ENCODE data around the gene SELENOO. TPM values are rescaled to one million over a fixed set of nuclear protein-coding genes. Genes with fewer than 3 reads are reported as not detected.
A peak's percentile ranks its signal among the peaks of the same experiment; 100 is the strongest.

The SELENOO gene
- total and polyA plus RNA-seq, 2 of the 13 experiments (the other 11 are each of a cell fraction or from before 2014, with no cell fraction given), result 14.4 to 19.0 TPM

DNA sequence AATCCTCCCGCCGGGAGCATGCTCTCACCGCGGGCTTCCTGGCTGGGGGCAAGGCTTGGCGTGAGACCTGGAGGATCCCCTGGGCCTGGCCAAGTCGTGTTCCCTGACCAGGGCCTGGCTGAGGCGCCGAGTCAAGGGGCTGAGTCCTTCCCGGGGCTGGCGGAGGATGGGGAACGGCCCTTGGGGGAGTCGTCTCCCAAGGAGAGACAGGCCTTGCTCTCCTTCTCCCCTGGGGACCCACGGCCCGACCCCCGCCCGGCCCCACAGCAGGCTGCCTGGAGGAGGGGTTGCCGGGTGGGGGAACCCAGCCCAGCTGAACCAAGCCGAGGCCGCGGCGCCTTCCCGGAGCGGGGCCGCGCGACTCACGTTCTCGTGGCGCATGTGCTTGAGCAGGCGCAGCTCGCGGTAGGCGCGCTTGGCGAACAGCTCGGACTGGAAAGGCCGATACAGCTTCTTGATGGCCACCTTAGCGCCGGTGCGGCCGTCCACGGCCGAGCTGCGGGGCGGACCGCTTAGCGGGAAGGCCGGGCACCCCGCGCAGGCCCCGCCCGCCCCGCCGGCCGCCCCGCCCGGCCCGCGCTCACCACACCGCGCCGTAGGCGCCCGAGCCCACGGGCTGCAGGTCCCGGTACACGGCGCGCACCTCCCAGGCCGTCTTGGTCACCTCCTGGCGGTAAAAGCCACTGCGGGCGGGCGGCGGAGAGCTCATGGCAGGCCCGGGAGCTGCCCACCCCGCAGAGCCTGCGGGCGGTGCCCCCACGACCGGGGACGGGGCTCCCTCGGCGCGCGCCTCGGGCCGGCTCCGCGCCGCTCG is 60.2 kb downstream of the SELENOO start (continued):
- TF ChIP-seq, protein P1, sequence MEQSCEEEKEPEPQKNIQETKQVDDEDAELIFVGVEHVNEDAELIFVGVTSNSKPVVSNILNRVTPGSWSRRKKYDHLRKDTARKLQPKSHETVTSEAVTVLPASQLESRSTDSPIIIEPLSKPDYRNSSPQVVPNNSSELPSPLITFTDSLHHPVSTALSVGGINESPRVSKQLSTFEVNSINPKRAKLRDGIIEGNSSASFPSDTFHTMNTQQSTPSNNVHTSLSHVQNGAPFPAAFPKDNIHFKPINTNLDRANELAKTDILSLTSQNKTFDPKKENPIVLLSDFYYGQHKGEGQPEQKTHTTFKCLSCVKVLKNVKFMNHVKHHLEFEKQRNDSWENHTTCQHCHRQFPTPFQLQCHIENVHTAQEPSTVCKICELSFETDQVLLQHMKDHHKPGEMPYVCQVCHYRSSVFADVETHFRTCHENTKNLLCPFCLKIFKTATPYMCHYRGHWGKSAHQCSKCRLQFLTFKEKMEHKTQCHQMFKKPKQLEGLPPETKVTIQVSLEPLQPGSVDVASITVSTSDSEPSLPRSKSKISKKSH (CRISPR knock-in tag; IDR thresholded peaks at IDR 0.05; ENCODE audit: borderline replicate concordance), result peak; percentile 63; the same call in 1 of the 2 replicates
- TF ChIP-seq, protein P2, sequence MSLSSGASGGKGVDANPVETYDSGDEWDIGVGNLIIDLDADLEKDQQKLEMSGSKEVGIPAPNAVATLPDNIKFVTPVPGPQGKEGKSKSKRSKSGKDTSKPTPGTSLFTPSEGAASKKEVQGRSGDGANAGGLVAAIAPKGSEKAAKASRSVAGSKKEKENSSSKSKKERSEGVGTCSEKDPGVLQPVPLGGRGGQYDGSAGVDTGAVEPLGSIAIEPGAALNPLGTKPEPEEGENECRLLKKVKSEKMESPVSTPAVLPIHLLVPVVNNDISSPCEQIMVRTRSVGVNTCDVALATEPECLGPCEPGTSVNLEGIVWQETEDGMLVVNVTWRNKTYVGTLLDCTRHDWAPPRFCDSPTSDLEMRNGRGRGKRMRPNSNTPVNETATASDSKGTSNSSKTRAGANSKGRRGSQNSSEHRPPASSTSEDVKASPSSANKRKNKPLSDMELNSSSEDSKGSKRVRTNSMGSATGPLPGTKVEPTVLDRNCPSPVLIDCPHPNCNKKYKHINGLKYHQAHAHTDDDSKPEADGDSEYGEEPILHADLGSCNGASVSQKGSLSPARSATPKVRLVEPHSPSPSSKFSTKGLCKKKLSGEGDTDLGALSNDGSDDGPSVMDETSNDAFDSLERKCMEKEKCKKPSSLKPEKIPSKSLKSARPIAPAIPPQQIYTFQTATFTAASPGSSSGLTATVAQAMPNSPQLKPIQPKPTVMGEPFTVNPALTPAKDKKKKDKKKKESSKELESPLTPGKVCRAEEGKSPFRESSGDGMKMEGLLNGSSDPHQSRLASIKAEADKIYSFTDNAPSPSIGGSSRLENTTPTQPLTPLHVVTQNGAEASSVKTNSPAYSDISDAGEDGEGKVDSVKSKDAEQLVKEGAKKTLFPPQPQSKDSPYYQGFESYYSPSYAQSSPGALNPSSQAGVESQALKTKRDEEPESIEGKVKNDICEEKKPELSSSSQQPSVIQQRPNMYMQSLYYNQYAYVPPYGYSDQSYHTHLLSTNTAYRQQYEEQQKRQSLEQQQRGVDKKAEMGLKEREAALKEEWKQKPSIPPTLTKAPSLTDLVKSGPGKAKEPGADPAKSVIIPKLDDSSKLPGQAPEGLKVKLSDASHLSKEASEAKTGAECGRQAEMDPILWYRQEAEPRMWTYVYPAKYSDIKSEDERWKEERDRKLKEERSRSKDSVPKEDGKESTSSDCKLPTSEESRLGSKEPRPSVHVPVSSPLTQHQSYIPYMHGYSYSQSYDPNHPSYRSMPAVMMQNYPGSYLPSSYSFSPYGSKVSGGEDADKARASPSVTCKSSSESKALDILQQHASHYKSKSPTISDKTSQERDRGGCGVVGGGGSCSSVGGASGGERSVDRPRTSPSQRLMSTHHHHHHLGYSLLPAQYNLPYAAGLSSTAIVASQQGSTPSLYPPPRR (CRISPR knock-in tag; IDR thresholded peaks at IDR 0.05; ENCODE audit: borderline replicate concordance), result no peak
- TF ChIP-seq, protein P3, sequence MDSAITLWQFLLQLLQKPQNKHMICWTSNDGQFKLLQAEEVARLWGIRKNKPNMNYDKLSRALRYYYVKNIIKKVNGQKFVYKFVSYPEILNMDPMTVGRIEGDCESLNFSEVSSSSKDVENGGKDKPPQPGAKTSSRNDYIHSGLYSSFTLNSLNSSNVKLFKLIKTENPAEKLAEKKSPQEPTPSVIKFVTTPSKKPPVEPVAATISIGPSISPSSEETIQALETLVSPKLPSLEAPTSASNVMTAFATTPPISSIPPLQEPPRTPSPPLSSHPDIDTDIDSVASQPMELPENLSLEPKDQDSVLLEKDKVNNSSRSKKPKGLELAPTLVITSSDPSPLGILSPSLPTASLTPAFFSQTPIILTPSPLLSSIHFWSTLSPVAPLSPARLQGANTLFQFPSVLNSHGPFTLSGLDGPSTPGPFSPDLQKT (CRISPR knock-in tag; IDR thresholded peaks at IDR 0.05; ENCODE audit: borderline replicate concordance), result no peak
- TF ChIP-seq ZNF746 (CRISPR knock-in tag; IDR thresholded peaks at IDR 0.05), result no peak
- TF ChIP-seq SRY (CRISPR knock-in tag; IDR thresholded peaks at IDR 0.05), result 0 out of 2 replicates have a peak, but pooled peaks have one; percentile 34
- TF ChIP-seq, protein P4, sequence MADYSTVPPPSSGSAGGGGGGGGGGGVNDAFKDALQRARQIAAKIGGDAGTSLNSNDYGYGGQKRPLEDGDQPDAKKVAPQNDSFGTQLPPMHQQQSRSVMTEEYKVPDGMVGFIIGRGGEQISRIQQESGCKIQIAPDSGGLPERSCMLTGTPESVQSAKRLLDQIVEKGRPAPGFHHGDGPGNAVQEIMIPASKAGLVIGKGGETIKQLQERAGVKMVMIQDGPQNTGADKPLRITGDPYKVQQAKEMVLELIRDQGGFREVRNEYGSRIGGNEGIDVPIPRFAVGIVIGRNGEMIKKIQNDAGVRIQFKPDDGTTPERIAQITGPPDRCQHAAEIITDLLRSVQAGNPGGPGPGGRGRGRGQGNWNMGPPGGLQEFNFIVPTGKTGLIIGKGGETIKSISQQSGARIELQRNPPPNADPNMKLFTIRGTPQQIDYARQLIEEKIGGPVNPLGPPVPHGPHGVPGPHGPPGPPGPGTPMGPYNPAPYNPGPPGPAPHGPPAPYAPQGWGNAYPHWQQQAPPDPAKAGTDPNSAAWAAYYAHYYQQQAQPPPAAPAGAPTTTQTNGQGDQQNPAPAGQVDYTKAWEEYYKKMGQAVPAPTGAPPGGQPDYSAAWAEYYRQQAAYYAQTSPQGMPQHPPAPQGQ (CRISPR knock-in tag; IDR thresholded peaks at IDR 0.05; ENCODE audit: borderline replicate concordance), result no peak
- TF ChIP-seq, protein P5, sequence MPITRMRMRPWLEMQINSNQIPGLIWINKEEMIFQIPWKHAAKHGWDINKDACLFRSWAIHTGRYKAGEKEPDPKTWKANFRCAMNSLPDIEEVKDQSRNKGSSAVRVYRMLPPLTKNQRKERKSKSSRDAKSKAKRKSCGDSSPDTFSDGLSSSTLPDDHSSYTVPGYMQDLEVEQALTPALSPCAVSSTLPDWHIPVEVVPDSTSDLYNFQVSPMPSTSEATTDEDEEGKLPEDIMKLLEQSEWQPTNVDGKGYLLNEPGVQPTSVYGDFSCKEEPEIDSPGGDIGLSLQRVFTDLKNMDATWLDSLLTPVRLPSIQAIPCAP (CRISPR knock-in tag; IDR thresholded peaks at IDR 0.05; ENCODE audit: low read depth), result no peak
- TF ChIP-seq ELF4 (CRISPR knock-in tag; IDR thresholded peaks at IDR 0.05; ENCODE audit: borderline replicate concordance), result no peak
- TF ChIP-seq KLF11 (CRISPR knock-in tag; IDR thresholded peaks at IDR 0.05), result no peak
- no peak for TF ChIP-seq HMG20B (CRISPR knock-in tag; conservative IDR thresholded peaks at IDR 0.05)
- no peak for TF ChIP-seq NR3C1 (CRISPR knock-in tag; IDR thresholded peaks at IDR 0.05)
- TF ChIP-seq, protein P6, sequence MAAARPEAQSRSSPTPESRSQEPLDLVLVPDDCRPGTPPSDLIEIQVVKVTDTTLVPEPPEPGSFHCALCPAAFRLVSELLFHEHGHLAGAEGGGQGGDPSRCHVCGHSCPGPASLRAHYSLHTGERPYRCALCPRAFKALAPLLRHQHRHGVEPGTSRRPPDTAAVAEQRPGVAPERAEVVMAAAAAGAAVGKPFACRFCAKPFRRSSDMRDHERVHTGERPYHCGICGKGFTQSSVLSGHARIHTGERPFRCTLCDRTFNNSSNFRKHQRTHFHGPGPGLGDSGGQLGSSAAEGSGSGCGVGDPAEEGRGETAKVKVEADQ (CRISPR knock-in tag; IDR thresholded peaks at IDR 0.05; ENCODE audit: borderline replicate concordance), result no peak; the same call in 1 of the 2 replicates
- no peak for TF ChIP-seq PTBP1 (IDR thresholded peaks at IDR 0.05; ENCODE audit: low read depth, low read length, poor library complexity, severe bottlenecking)
- TF ChIP-seq TBX2 (CRISPR knock-in tag; IDR thresholded peaks at IDR 0.05; ENCODE audit: borderline replicate concordance), result no peak; the same call in 1 of the 2 replicates
- TF ChIP-seq ZNF777 (CRISPR knock-in tag; IDR thresholded peaks at IDR 0.05), result peak; percentile 64
- peak; percentile 58; the same call in 1 of the 2 replicates for TF ChIP-seq NFKB2 (CRISPR knock-in tag; IDR thresholded peaks at IDR 0.05; ENCODE audit: borderline replicate concordance)

All from HepG2 (cell line).